Osteocyte (in vitro differentiated cells): ENCODE measurements around the gene AP2B1. TPM values are rescaled to one million over a fixed set of nuclear protein-coding genes. Genes with fewer than 3 reads are reported as not detected.

Source experiments
- DNase-seq: peaks from one replicate; pipeline ENCODE4 v3.0.0; 2021; ENCODE audit warnings: mixed read lengths; ENCODE audit not compliant: unreplicated experiment; ENCODE audit errors: extremely low spot score
- H3K27ac Mint-ChIP-seq: one replicate; pipeline ENCODE4 v1.8.0; 2021; ENCODE audit warnings: mild to moderate bottlenecking, mixed read lengths; ENCODE audit not compliant: unreplicated experiment
- H3K27me3 Mint-ChIP-seq: one replicate; pipeline ENCODE4 v1.8.0; 2021; ENCODE audit warnings: mixed read lengths; ENCODE audit not compliant: unreplicated experiment
- H3K36me3 Mint-ChIP-seq: one replicate; pipeline ENCODE4 v1.8.0; 2021; ENCODE audit warnings: mixed read lengths; ENCODE audit not compliant: unreplicated experiment
- H3K4me1 Mint-ChIP-seq: one replicate; pipeline ENCODE4 v1.8.0; 2021; ENCODE audit warnings: mixed read lengths; ENCODE audit not compliant: unreplicated experiment
- H3K4me3 Mint-ChIP-seq: one replicate; pipeline ENCODE4 v1.8.0; 2021; ENCODE audit warnings: mild to moderate bottlenecking, moderate library complexity, mixed read lengths; ENCODE audit not compliant: unreplicated experiment
- H3K9me3 Mint-ChIP-seq: one replicate; pipeline ENCODE4 v1.8.0; 2021; ENCODE audit warnings: mixed read lengths; ENCODE audit not compliant: unreplicated experiment
- total RNA-seq: library from RNA; stranded (reverse); gene quantifications from 2 replicates; pipeline ENCODE4 v1.2.1, GENCODE V29; 2021
- TF ChIP-seq, protein P1 (sequence below): fragments of 200-600 bp; sonication (generic); IDR thresholded peaks from 2 replicates; pipeline ENCODE4 v1.5.0; 2021; ENCODE audit warnings: antibody characterized with exemption, mild to moderate bottlenecking, moderate library complexity

Gene AP2B1
- total RNA-seq, 1 donor from 2014 or later = 201 TPM

DNA sequence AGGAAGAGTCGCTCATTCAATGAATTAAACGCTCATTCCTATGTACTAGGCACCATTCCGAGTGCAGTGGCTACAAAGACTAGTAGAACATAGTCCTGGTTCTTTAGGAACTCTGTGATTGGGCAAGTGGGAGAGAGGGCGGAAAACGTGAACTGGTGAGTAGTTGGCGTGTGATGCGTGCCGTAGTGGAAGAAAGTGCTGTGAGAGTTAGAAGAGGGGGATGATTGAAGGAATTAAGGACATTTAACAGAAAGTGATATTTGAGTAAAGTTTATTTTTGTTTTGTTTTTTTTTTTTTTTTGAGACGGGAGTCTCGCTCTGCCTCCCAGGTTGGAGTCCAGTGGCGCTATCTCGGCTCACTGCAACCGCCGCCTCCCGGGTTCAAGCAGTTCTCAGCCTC is 18.6 kb upstream of the AP2B1 start:
- DNase-seq = no peak
- Mint-ChIP-seq H3K36me3 (peaks cover 2% of the 10 kb centered on the region), H3K27me3 (peaks cover 25% of the 10 kb centered on the region), H3K27ac (peak overlapping the region; percentile 98), H3K9me3 (no peaks in the 10 kb centered on the region), H3K4me1 (peaks cover 26% of the 10 kb centered on the region), H3K4me3 (peak overlapping the region; percentile 92)
- TF ChIP-seq, protein P1, sequence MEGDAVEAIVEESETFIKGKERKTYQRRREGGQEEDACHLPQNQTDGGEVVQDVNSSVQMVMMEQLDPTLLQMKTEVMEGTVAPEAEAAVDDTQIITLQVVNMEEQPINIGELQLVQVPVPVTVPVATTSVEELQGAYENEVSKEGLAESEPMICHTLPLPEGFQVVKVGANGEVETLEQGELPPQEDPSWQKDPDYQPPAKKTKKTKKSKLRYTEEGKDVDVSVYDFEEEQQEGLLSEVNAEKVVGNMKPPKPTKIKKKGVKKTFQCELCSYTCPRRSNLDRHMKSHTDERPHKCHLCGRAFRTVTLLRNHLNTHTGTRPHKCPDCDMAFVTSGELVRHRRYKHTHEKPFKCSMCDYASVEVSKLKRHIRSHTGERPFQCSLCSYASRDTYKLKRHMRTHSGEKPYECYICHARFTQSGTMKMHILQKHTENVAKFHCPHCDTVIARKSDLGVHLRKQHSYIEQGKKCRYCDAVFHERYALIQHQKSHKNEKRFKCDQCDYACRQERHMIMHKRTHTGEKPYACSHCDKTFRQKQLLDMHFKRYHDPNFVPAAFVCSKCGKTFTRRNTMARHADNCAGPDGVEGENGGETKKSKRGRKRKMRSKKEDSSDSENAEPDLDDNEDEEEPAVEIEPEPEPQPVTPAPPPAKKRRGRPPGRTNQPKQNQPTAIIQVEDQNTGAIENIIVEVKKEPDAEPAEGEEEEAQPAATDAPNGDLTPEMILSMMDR = no peak

DNA sequence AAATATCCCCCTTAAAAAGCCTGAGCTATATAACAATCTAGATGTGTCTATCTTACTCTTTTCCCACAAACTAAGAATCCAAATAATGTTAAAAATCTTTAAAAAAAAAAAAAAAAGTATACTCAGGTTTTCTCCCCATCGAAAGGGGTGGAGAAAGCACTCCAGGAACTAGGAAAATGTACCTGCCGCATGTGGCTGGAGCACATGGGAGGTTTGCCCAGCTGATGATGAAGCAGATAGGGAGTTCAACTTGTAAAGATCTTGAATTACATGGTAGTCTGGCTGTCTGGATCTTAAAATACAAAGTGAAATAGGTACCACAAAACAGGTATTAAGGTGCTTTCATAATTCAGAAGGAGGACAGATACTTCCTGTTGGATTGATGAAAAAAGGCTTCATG is 17.7 kb upstream of the AP2B1 start:
- peak overlapping the region; percentile 92 for H3K4me3 Mint-ChIP-seq
- H3K4me1 Mint-ChIP-seq = peaks cover 26% of the 10 kb centered on the region
- H3K27ac Mint-ChIP-seq = no peak overlapping the region
- DNase-seq = no peak
- TF ChIP-seq, protein P1 = no peak
- peaks cover 18% of the 10 kb centered on the region for H3K27me3 Mint-ChIP-seq
- H3K36me3 Mint-ChIP-seq = peaks cover 2% of the 10 kb centered on the region
- H3K9me3 Mint-ChIP-seq = no peaks in the 10 kb centered on the region

DNA sequence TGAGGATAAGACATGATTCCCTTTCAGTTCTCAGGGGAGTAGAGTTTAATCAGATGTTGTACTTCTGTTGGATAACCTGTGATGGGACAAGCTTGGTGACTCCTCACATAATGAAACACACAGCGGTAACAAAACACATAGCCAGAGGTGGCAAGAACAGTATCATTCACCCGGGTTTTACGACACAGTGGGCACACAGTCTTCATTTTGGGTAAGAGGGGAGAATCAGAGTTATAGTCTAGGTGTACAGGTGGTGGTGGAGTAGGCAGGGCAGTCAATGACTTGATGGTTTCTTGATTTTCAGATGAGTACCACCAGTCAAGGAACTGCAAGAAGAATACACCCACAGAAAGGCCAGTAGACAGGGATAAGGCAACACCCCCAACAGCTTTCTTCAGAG is 11.4 kb upstream of the AP2B1 start:
- TF ChIP-seq, protein P1 = no peak
- H3K36me3 Mint-ChIP-seq = peaks cover 7% of the 10 kb centered on the region
- DNase-seq = no peak
- no peak overlapping the region for H3K27ac Mint-ChIP-seq
- no peaks in the 10 kb centered on the region for H3K27me3 Mint-ChIP-seq
- H3K9me3 Mint-ChIP-seq = no peaks in the 10 kb centered on the region
- peaks cover 25% of the 10 kb centered on the region for H3K4me1 Mint-ChIP-seq
- no peak overlapping the region for H3K4me3 Mint-ChIP-seq

DNA sequence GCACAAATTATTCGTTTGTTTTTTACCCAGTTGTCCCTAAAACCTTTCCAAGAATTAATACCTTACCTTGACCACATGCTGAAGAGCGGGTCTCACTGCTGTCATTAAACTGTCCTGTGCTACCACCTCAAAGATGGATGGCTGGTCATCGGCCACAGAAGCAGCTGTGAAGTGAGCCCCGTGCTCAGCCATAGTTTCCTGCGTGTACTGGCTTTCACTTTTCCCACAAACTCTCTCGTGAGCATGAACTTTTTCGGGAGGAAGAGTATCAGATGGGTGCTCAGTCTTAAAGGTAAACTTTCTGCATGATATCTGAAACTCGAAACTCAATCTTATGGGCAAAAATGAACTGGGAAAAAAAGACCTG is 9.3 kb upstream of the AP2B1 start:
- Mint-ChIP-seq H3K27me3 (peaks cover 3% of the 10 kb centered on the region), H3K4me3 (peak overlapping the region; percentile 95), H3K9me3 (no peaks in the 10 kb centered on the region), H3K27ac (peak overlapping the region; percentile 99), H3K4me1 (peaks cover 25% of the 10 kb centered on the region), H3K36me3 (peaks cover 5% of the 10 kb centered on the region)
- TF ChIP-seq, protein P1 = no peak
- no peak for DNase-seq

- Mint-ChIP-seq H3K9me3 (no peaks in the 10 kb centered on the region), H3K36me3 (peaks cover 5% of the 10 kb centered on the region), H3K27me3 (peaks cover 3% of the 10 kb centered on the region), H3K4me1 (peaks cover 25% of the 10 kb centered on the region), H3K4me3 (peak within 1 kb of the TSS; percentile 95), H3K27ac (peak within 1 kb of the TSS; percentile 99)
- peak; percentile 91 for DNase-seq
- TF ChIP-seq, protein P1 = no peak
Measured at GRCh38 chr17:35578197-35578928, 8.8 kb upstream of the AP2B1 start, which contains the start of gene PEX12. Gene PEX12 (minus strand): TSS chr17:35578571. CDS start chr17:35578021, 550 bp downstream.
